Measurements from ENCODE around the gene ABLIM1.

GRCh38 chr10:114669648-114670047, 11.6 kb upstream of the ABLIM1 start:
- TF ChIP-seq, protein P1, sequence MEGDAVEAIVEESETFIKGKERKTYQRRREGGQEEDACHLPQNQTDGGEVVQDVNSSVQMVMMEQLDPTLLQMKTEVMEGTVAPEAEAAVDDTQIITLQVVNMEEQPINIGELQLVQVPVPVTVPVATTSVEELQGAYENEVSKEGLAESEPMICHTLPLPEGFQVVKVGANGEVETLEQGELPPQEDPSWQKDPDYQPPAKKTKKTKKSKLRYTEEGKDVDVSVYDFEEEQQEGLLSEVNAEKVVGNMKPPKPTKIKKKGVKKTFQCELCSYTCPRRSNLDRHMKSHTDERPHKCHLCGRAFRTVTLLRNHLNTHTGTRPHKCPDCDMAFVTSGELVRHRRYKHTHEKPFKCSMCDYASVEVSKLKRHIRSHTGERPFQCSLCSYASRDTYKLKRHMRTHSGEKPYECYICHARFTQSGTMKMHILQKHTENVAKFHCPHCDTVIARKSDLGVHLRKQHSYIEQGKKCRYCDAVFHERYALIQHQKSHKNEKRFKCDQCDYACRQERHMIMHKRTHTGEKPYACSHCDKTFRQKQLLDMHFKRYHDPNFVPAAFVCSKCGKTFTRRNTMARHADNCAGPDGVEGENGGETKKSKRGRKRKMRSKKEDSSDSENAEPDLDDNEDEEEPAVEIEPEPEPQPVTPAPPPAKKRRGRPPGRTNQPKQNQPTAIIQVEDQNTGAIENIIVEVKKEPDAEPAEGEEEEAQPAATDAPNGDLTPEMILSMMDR (conservative IDR thresholded peaks at IDR 0.05 in 1 of 2, IDR thresholded peaks at IDR 0.05 in 1 of 2; ENCODE audit: low read depth in 1 of 2, low read length in 2 of 2): no peak
- no peak for TF ChIP-seq EZH2 (IDR thresholded peaks at IDR 0.05; ENCODE audit: low read length, missing control alignments)

Data from fibroblast of lung (primary cell).